H1 (cell line): ENCODE measurements around the gene PFKFB3. TPM values are rescaled to one million over a fixed set of nuclear protein-coding genes. Genes with fewer than 3 reads are reported as not detected.

Experiments used
- NANOG ChIP-seq: IDR thresholded peaks from 2 replicates; pipeline ENCODE4 v1.6.1; 2011; ENCODE audit warnings: low read length, low read depth, mild to moderate bottlenecking, inconsistent platforms; ENCODE audit not compliant: insufficient read depth, poor library complexity, severe bottlenecking
- TAF7 ChIP-seq: optimal IDR thresholded peaks from 2 replicates; pipeline ENCODE3; 2011; ENCODE audit warnings: low read depth, mild to moderate bottlenecking, inconsistent platforms, low read length, moderate library complexity, borderline replicate concordance
- TEAD4 ChIP-seq: IDR thresholded peaks from 2 replicates; pipeline ENCODE4 v1.6.1; 2012; ENCODE audit warnings: low read depth, low read length, inconsistent platforms, mixed read lengths
- polyA plus RNA-seq, 7 experiments: library from polyadenylated mRNA; depleted of rRNA in 3 of 7; stranded (reverse) in 5 of 7; unstranded in 2 of 7; fragments of >200 nt in 5 of 7; fragments of 200-250 nt in 2 of 7; gene quantifications; 1 replicate in 5 of 7; 2 replicates in 1 of 7; 4 replicates in 1 of 7; pipeline versions ENCODE4 v1.2.1 to v1.2.3, GENCODE V29; 2011 to 2013; ENCODE audit warnings: missing spikeins in 2 of 7, mixed read lengths in 2 of 7
- total RNA-seq: library from RNA; stranded (reverse); fragmentation: NEBNext Ultra II Directional; extraction: Animal tissue kit (Norgen Biotek cat#: 25700); gene quantifications from 2 replicates; pipeline ENCODE4 v1.2.1, GENCODE V29; 2021

Gene PFKFB3
- total and polyA plus RNA-seq, 2 of the 8 experiments (the other 6 are each of a cell fraction or from before 2014, with no cell fraction given): 15.6 to 32.0 TPM

- TF ChIP-seq NANOG: no peak
- TF ChIP-seq TAF7: no peak
- TF ChIP-seq TEAD4: no peak
These were observed 27.0 kb downstream of the PFKFB3 start (continued) for GRCh38 chr10:6229746-6230145.
